Right atrium auricular region (tissue), 2 donors: ENCODE results near the gene JHY. TPM values are rescaled to one million over a fixed set of nuclear protein-coding genes. Genes with fewer than 3 reads are reported as not detected.

Source experiments
- DNase-seq: peaks from one replicate; pipeline ENCODE4 v3.0.0-alpha.2; 2019; ENCODE audit warnings: low spot score
- H3K27ac ChIP-seq, 2 donors: fragments of 200-600 bp; sonication (generic); 1 replicate in 1 of 2; 2 replicates in 1 of 2; pipeline ENCODE4 v1.5.1; 2016 to 2019
- H3K27me3 ChIP-seq, 2 donors: fragments of 200-600 bp; sonication (generic); one replicate each; pipeline versions ENCODE4 v1.5.1 to v1.6.0; 2017 to 2019
- H3K36me3 ChIP-seq: fragments of 200-600 bp; sonication (generic); one replicate; pipeline ENCODE4 v1.5.1; 2016
- H3K4me1 ChIP-seq, 2 donors: fragments of 200-600 bp; sonication (generic); one replicate each; pipeline versions ENCODE4 v1.5.1 to v1.6.0; 2017 to 2019
- H3K4me3 ChIP-seq, 2 donors: fragments of 200-600 bp; sonication (generic); 1 replicate in 1 of 2; 2 replicates in 1 of 2; pipeline ENCODE4 v1.5.1; 2017 to 2019; ENCODE audit warnings: mild to moderate bottlenecking in 1 of 2, moderate library complexity in 1 of 2
- H3K9me3 ChIP-seq, 2 donors: fragments of 200-600 bp; sonication (generic); one replicate each; pipeline ENCODE4 v1.5.1; 2019
- CTCF ChIP-seq, 2 donors: fragments of 200-600 bp; sonication (generic); IDR thresholded peaks; one replicate each; pipeline ENCODE4 v1.5.1; 2019; ENCODE audit warnings: antibody characterized with exemption in 2 of 2
- total RNA-seq, 2 donors: library from RNA; depleted of rRNA; stranded (reverse); fragments of >200 nt; gene quantifications; one replicate each; pipeline ENCODE4 v1.1.0, GENCODE V29; 2016

JHY gene
- total RNA-seq, 2 donors from 2014 or later: 3.5 TPM

- H3K4me3 ChIP-seq: no peak overlapping the region
- H3K27ac ChIP-seq: no peak overlapping the region
- no peaks in the 10 kb centered on the region for H3K36me3 ChIP-seq
- no peaks in the 10 kb centered on the region for H3K9me3 ChIP-seq
- no peaks in the 10 kb centered on the region for H3K4me1 ChIP-seq
- no peak for DNase-seq
- no peak for TF ChIP-seq CTCF (IDR thresholded peaks at IDR 0.05)
- no peaks in the 10 kb centered on the region for H3K27me3 ChIP-seq
Measured at GRCh38 chr11:122847466-122847865, 35.1 kb upstream of the JHY start.

GRCh38 chr11:122848186-122848585 is 34.4 kb upstream of the JHY start:
- H3K9me3 ChIP-seq: no peaks in the 10 kb centered on the region
- DNase-seq: no peak
- no peaks in the 10 kb centered on the region for H3K27me3 ChIP-seq
- TF ChIP-seq CTCF (IDR thresholded peaks at IDR 0.05): no peak
- no peak overlapping the region for H3K27ac ChIP-seq
- H3K36me3 ChIP-seq: no peaks in the 10 kb centered on the region
- H3K4me1 ChIP-seq: no peaks in the 10 kb centered on the region
- no peak overlapping the region for H3K4me3 ChIP-seq

GRCh38 chr11:122850076-122850631 is 32.4 kb upstream of the JHY start:
- no peak for DNase-seq
- no peak for TF ChIP-seq CTCF (IDR thresholded peaks at IDR 0.05)
- H3K27ac ChIP-seq: no peak overlapping the region
- H3K9me3 ChIP-seq: no peaks in the 10 kb centered on the region
- no peaks in the 10 kb centered on the region for H3K4me1 ChIP-seq
- no peaks in the 10 kb centered on the region for H3K36me3 ChIP-seq
- no peak overlapping the region for H3K4me3 ChIP-seq
- no peaks in the 10 kb centered on the region for H3K27me3 ChIP-seq

- DNase-seq: no peak
- no peak for TF ChIP-seq CTCF (IDR thresholded peaks at IDR 0.05)
Measured at GRCh38 chr11:122851366-122851966, 31.1 kb upstream of the JHY start.

GRCh38 chr11:122852074-122852795 is 30.3 kb upstream of the JHY start:
- Histone ChIP-seq H3K27me3 (no peaks in the 10 kb centered on the region), H3K27ac (no peak overlapping the region), H3K36me3 (no peaks in the 10 kb centered on the region), H3K4me3 (no peak overlapping the region), H3K4me1 (no peaks in the 10 kb centered on the region), H3K9me3 (no peaks in the 10 kb centered on the region)
- DNase-seq: no peak
- TF ChIP-seq CTCF (IDR thresholded peaks at IDR 0.05): no peak

More at GRCh38 chr11:122851366-122851966, 31.1 kb upstream of the JHY start:
- Histone ChIP-seq H3K9me3 (no peaks in the 10 kb centered on the region), H3K36me3 (no peaks in the 10 kb centered on the region), H3K4me1 (no peaks in the 10 kb centered on the region), H3K27me3 (no peaks in the 10 kb centered on the region), H3K4me3 (no peak overlapping the region), H3K27ac (no peak overlapping the region)
